Measurements from ENCODE around the gene CCDC92. TPM values are rescaled to one million over a fixed set of nuclear protein-coding genes. Genes with fewer than 3 reads are reported as not detected.

The CCDC92 gene
- polyA plus RNA-seq, 1 of the 3 experiments (the other 2 are of a cell fraction) = 53.5 TPM

DNA sequence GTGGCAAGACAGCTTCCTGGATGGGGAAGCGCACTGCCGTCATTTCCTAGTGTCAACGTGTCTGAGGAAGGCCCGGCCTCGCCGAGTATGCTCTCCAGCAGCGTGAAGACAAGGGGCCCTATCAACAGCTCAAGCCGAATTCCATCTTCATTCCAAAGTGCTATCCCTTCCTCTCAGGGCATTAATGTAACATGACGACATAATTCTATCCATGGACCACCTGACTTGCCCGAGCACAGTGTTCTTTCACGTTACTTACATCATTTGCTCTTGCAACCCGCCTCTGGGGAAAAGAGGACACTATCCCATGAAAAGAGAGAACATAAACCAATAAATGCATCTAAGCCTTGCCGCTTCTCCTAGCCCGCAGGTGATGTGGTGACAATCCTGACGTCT is 22.9 kb downstream of the CCDC92 start:
- no peaks in the 10 kb centered on the region for H3K27me3 ChIP-seq (ENCODE audit: insufficient read depth)
- H3K9me2 ChIP-seq = no peaks in the 10 kb centered on the region
- no peak for DNase-seq
- H3K36me3 ChIP-seq (replicated peaks in 1 of 2; ENCODE audit: control insufficient read depth in 1 of 2, insufficient read depth in 2 of 2, low read length in 1 of 2) = peaks cover 0 to 11% of the 10 kb centered on the region in 2 experiments
- peaks cover 11% of the 10 kb centered on the region; the same call in 1 of the 2 replicates for H3K79me2 ChIP-seq (ENCODE audit: insufficient read depth)
- no peak overlapping the region for H3K4me2 ChIP-seq
- peaks cover 18% of the 10 kb centered on the region; the same call in 1 of the 2 replicates for H4K20me1 ChIP-seq (ENCODE audit: insufficient read depth)
- H3F3A ChIP-seq (replicated peaks; ENCODE audit: insufficient read depth) = no peaks in the 10 kb centered on the region
- WGBS (ENCODE audit: low lambda C conversion rate) = 97% methylated on average over 15 of the region's 15 CpGs
- no peak overlapping the region for H3K4me3 ChIP-seq (ENCODE audit: low read depth in 2 of 2, low read length in 1 of 2)
- H2AFZ ChIP-seq (ENCODE audit: low read depth) = no peak overlapping the region
- ChIA-PET POLR2A (no interaction called here), CTCF (no interaction called here)
- no peaks in the 10 kb centered on the region for H3K9me3 ChIP-seq
- H3K9ac ChIP-seq = no peak overlapping the region
- H3K27ac ChIP-seq (ENCODE audit: low read depth in 2 of 2, low read length in 1 of 2) = no peak overlapping the region
- peaks cover 0 to 7% of the 10 kb centered on the region in 2 experiments; a peak in 1 of 4 replicates for H3K4me1 ChIP-seq (ENCODE audit: control insufficient read depth in 1 of 2, insufficient read depth in 2 of 2, low read depth in 1 of 2, low read length in 1 of 2)
- TF ChIP-seq, protein P1, sequence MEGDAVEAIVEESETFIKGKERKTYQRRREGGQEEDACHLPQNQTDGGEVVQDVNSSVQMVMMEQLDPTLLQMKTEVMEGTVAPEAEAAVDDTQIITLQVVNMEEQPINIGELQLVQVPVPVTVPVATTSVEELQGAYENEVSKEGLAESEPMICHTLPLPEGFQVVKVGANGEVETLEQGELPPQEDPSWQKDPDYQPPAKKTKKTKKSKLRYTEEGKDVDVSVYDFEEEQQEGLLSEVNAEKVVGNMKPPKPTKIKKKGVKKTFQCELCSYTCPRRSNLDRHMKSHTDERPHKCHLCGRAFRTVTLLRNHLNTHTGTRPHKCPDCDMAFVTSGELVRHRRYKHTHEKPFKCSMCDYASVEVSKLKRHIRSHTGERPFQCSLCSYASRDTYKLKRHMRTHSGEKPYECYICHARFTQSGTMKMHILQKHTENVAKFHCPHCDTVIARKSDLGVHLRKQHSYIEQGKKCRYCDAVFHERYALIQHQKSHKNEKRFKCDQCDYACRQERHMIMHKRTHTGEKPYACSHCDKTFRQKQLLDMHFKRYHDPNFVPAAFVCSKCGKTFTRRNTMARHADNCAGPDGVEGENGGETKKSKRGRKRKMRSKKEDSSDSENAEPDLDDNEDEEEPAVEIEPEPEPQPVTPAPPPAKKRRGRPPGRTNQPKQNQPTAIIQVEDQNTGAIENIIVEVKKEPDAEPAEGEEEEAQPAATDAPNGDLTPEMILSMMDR (IDR thresholded peaks at IDR 0.05) = no peak
- no peak for TF ChIP-seq TAF1 (IDR thresholded peaks at IDR 0.05; ENCODE audit: borderline replicate concordance, low read depth, low read length)
- TF ChIP-seq SMC3 (IDR thresholded peaks at IDR 0.05; ENCODE audit: low read depth, low read length) = no peak
- no peak for TF ChIP-seq FOXM1 (IDR thresholded peaks at IDR 0.05; ENCODE audit: low read depth)
- TF ChIP-seq RFX5 (IDR thresholded peaks at IDR 0.05; ENCODE audit: low read length) = no peak
- no peak for TF ChIP-seq EZH2phosphoT487 (IDR thresholded peaks at IDR 0.05; ENCODE audit: borderline replicate concordance, low read depth)
- TF ChIP-seq, protein P2, sequence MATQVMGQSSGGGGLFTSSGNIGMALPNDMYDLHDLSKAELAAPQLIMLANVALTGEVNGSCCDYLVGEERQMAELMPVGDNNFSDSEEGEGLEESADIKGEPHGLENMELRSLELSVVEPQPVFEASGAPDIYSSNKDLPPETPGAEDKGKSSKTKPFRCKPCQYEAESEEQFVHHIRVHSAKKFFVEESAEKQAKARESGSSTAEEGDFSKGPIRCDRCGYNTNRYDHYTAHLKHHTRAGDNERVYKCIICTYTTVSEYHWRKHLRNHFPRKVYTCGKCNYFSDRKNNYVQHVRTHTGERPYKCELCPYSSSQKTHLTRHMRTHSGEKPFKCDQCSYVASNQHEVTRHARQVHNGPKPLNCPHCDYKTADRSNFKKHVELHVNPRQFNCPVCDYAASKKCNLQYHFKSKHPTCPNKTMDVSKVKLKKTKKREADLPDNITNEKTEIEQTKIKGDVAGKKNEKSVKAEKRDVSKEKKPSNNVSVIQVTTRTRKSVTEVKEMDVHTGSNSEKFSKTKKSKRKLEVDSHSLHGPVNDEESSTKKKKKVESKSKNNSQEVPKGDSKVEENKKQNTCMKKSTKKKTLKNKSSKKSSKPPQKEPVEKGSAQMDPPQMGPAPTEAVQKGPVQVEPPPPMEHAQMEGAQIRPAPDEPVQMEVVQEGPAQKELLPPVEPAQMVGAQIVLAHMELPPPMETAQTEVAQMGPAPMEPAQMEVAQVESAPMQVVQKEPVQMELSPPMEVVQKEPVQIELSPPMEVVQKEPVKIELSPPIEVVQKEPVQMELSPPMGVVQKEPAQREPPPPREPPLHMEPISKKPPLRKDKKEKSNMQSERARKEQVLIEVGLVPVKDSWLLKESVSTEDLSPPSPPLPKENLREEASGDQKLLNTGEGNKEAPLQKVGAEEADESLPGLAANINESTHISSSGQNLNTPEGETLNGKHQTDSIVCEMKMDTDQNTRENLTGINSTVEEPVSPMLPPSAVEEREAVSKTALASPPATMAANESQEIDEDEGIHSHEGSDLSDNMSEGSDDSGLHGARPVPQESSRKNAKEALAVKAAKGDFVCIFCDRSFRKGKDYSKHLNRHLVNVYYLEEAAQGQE (IDR thresholded peaks at IDR 0.05; ENCODE audit: low read depth, low read length) = no peak
- TF ChIP-seq MXI1 (IDR thresholded peaks at IDR 0.05; ENCODE audit: low read depth, low read length) = no peak
- no peak for TF ChIP-seq RAD21 (IDR thresholded peaks at IDR 0.05; ENCODE audit: low read length)

Data from SK-N-SH (cell line).